Right kidney (tissue), 1 donor: ENCODE measurements around the gene SMYD3.
A peak's percentile ranks its signal among the peaks of the same experiment; 100 is the strongest.

ENCODE experiments used
- DNase-seq: peaks from one replicate; pipeline ENCODE4 v3.0.0-alpha.2; 2016

SMYD3 gene

DNA sequence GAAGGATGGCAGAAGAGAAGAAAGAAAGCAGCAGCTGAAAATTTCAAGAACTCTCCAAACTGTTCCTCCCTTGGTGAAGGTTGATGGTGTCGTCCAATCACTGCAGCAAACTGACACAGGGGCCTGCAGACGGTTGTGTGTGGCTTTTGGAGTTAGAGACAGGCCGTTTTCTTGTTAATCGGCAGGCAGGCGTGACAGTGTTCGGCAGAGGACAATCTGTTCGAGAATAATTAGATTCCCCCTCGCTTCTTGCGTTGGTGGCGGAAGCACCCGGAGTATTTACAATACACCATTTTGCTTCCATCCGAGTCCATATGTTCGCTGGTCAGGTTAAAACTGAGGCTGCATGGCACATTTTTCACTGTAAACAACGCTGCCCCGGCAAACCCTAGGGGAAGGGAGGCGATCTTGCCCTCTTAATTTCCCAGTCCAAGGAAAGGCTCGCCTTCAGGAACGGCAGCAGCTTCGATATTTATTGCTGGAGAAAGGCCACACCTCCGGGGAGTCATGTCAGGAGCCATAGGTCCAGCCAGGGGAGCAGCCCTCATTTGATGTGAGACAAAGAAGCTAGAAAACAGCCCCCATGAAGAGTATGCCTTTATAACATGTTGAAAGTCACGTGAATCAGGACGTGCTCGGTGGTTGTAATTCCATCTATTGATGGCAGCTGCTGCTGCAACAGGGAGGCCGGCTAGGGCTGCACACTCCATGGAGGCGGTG, 360.1 kb downstream of the SMYD3 start:
- no peak for DNase-seq

DNA sequence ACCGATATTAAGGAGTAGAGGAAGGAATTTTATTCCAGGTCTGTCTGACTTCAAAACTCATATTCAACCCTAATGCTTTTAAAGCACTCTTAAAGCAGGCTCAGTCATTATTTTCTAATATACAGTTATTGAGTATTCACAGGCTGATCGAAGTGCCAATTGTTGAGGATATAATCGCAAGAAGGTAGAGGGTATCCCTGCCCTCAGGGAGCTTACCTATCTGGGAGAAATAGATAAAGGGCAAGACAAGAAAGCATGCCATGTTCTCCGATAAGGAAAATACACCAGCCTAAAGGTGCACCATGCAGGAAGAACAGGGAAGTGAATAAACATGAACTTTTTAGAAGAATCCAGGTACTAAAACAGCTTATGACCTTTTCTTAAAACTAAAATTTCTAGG, 361.2 kb downstream of the SMYD3 start:
- DNase-seq: no peak

DNA sequence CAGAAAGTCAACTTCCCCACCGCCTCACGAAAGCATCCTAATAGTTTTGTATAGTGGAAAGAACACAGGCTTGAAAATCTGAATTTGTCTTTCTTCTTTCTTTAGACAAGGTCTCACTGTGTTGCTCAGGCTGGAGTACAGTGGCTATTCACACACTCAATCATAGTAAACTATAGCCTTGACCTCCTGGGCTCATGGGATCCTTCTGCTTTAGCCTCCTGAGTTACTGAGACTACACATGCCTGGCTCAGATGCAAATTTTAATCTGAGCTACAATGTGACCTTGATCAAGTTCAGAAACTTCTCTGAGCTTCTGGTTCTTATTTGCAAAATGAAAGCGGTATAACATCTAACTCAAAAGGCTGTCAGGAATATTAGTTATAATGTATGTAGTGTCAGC, 362.1 kb downstream of the SMYD3 start:
- no peak for DNase-seq

DNA sequence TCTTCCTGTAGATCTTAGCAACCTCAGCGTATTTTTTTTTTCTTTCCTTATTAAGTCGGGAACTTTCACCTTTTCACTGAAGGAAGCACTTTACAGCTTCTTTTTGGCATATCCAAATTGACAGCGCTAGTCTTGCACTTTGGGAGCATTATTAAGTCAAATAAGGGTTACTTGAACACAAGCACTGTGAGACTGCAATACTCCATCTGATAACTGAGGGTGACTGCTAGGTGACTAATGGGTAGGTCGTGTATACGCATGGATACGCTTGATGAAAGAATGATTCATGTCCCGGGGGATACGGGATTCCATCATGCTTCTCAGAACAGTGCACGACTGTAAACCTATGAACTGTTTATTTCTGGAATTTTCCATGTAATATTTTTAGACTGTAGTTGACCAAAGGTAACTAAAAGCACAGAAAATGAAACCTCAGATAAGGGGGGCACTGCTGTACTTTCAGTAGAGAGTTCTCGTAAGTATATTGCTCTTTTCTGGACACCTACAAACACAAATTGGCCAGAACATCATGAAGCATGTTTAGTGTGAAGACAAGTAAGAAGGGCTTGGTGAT, 364.7 kb downstream of the SMYD3 start:
- DNase-seq: no peak

DNA sequence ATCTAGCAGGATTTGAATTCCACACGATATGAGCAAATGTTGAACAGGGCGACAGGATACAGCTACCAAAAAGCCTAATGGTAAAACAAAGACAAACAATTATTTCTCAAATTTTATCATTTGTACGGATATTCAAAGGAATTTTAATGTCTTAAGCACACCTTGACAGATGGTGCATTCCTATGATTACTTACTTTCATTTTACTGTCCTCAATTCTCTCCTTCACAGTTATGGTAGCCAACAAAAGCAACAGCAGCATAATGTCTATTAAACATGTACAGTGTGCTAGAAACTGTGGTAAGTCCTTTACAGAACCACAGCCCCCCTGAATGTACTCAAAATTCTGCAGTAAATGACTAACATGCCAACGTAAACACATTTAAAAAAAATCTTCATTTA, 365.8 kb downstream of the SMYD3 start:
- DNase-seq: no peak

DNA sequence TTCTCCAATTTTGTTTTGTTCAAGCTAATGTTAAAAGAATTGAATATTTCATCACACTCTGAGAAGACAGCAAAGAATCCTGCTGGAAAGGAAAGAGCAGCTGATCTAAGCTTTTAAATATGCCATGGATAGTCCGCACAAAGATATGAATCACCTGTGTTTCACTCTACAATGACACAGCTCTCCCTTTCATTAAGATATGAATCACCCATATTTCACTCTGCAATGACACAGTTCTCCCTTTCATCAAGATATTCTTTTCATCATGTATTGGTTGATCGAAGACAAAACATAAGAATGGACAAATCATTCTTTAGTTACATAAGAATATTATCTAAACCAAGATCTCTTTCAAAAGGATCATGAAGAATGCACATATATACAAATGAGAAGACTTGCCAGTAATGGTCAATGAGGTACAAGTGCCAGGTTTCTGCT, 367.3 kb downstream of the SMYD3 start:
- DNase-seq: no peak

DNA sequence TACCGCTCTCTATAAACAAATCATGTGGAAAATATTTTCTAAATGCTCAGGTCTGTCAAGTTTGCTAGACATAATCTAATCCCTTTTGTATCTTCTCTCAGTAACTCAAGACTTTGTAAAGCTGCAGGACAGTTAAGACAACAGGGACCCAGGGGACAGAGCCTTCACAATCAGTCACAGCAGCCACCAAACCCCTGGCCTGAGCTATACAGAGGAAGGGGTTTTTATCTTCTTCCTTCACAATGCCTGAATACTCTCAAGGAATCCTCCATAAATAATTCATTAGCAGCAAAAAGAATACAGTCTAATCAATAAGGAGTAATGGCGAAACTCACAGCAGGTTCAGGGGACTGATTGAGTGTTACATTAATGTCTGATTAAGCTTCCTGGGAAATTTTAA, 368.3 kb downstream of the SMYD3 start:
- no peak for DNase-seq

DNA sequence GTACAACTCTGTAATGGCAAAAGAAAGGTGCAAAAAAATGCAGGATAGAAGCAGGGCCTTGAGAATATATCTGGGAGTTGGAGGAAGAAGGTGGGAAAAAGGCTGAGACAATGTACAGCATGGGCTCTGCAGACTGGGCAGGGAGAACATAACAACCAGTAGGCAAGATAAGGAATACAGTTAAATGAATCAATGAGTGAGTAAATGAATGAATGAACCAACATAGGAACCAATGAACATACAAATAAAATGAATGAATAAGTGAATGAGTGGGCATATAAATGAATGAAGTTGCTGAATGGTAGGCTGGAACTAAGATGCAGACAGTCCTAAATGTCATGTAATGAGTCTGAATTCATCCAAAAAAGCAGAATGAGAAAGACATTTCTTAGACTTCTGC, 370.6 kb downstream of the SMYD3 start:
- no peak for DNase-seq

DNA sequence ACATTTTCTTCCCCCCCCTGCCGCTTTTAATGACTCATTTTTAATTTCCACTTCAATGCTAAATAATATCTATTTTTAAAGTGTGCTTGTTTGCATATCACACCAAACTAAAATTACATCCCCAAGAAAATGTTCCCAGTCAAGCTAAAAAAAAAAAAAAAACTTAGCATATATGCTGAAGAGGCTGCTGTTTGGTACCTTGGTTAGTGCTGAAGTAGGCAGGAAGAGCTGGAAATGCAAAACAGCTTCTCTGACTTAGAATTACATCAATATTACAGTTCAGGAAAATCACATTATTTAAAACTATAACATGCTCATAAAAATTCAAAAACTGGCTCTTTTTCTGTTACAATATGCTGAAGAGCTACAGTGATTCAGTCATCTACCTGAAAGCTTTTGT, 372.3 kb downstream of the SMYD3 start:
- DNase-seq: no peak

DNA sequence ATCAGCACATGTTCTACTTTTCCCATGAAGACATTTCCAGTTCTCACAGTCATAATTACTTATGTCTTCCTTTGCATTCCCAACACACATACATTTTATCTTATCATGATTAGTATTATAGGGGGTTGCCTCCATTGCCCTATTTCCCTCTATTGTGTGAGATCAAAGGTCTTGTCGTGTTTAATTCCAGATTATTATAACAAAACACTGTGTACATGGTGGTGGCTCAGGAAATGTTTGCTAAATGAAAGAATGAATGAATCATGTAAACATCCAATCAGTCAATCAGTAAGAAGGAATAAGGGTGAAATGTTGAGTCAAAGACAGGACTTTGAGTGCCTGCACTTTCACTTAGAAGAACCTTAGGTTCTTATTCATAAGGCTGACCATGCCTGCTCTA, 376.0 kb downstream of the SMYD3 start:
- no peak for DNase-seq

DNA sequence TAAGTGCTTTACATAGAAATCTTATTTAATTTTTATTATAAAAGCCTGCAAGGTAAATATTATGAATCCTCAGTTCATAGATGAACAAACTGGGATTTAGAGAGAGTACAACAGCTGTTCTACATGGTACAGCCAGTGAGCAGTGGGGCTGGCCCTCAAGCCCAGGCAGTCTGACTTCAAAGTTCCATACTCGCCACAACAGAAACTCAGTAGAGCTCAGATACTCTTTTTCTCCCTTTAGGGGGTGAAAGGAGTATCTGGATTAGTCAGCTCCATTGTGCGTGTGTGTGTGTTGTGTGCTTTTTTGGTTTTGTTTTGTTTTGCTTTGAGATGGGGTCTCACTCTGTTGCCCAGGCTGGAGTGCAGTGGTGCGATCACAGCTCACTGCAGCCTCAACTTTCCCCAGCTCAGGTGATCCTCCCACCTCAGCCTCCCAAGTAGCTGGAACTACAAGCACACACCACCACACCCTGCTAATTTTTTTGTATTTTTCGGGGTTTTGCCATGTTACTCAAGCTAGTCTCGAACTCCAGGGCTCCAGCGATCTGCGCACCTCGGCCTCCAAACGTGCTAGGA, 378.5 kb downstream of the SMYD3 start:
- no peak for DNase-seq

DNA sequence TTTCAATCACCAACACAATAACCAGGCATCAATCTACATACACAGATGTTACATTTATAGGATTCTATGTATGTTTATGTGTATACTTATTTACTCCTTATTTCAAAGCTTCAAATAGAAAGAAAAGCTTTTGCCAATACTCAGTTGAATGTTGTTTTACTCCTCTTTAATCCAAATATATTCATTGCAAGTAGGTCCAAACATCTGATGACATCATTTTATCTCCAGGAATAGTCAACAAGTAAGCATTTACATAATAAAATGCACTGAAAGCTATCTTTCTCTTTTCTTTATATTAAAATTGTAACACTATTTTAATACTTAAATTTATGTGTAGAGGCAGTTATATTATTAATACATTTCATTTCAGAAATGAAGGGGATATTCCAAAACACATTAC, 380.5 kb downstream of the SMYD3 start:
- DNase-seq: no peak

DNA sequence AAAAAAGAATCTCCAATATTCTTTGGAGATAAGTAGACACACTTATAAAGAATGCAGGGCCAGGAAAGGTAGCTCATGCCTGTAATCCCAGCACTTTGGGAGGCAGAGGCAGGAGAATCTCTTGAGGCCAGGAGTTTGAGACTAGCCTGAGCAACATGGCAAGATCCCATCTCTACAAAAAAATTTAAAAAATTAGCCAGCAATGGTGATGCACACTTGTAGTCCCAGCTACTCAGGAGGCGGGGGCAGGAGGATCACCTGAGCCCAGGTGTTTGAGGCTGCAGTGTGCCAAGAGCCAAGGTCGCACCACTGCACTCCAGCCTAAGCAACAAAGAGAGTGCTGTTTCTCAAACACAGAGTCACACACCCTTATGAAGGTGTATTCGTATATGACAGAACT, 385.0 kb downstream of the SMYD3 start:
- DNase-seq: no peak

DNA sequence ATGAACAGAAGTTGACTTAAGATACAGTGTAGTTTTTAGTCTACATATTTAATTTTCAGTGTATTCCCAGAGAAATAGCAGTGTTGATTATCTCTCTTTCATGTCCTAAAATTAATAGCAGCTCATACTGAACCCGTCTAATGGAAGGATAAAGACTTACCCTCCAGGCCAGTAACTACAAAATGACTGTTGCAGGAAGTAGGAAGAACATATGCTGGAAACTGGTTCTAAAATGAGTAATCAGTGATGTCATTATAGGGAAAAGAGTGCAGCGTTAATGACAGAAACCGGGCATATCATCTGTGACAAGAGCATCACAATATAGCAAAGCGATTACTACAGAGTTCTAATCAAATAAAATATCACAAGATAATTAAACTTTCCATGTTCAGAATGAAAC, 385.5 kb downstream of the SMYD3 start:
- no peak for DNase-seq

DNA sequence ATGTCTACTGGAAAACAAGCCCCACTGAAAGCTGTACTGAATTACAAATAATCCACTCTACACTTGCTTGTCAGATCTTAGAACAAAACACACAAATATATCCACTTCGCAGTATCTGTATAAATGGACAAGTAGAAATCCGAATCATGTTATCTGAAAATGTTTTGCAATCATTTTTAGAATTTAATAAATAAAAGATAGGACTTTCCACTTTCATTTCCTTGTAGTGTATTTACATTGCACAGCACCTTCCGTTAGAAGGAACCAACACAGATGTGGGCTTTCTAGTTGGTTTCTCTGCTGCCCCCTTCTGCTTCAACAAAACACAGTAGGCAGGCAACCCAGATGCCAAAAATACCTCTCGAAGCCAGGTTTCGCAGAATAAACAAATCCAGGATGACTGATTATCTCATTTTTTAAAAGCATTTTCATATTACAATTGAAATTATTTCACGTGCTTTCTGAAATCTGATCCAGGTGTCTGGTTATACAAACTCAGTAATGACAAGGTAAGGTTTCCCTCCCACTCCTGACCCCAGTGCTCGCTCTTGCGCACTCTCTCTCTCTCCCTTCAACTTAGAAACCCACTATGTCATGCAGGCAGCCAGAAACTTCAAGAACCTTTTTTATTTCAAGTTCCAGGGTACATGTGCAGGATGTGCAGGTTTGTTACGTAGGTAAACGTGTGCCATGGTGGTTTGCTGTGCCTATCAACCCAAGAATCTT, 389.9 kb downstream of the SMYD3 start:
- DNase-seq: peak; percentile 38

DNA sequence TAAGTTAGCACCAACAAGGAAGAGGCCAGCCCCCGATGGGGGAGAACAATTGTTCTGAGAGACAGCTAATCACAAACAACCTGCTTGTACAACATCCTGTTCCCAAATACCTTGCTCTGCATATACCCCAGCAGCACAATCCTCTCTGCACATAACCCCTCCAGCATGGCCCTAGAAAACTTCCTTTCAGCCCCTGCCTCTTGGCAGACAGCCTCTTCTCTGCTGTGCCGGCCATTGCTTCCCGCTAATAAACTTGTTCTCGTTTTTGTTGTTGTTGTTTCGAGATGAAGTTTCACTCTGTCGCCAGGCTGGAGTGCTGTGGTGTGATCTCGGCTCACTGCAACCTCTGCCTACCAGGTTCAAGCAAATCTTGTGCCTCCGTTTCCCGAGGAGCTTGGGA, 392.7 kb downstream of the SMYD3 start:
- no peak for DNase-seq

DNA sequence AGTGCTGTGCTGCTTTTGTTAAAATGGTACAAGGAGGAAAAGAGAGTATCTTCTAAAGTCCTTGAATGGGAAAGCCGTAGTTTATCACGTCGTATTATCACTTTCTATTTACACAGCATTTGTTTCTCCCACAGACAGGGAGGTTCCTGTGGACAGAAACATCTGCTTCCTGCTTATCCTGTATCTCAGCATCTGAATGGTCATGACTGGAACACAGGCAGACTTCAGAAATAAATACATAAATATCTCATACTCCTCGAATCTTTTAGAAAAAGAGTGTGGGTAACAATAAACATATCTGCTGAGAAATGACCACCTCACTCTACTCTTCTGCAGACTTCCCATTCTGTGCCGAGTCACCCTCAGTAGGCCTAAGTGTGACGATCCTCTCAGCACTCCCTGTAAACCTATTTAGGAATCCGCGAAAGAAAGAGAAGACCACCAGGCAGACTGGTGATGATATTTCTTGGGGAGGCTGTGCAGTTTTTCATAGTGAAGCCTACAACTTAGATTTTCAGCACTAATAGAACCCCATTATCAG, 393.5 kb downstream of the SMYD3 start:
- no peak for DNase-seq

DNA sequence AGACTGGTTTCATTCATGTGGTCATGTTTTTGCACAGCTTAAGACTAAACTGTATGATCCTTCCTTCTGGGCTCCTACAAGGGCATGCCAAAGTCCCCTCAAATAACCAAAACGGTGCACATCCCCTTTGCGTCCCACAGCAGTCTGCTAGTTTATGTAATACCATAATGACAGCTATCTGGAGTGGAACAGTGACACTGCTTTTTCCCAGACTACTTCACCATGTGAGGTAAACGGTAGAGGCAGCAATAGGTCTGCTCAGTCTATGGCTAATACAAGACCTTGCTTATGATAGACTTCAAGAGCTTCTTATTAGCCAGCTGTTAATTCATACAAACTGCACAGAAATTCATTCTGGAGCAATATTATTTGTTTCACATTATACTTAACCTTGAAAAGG, 395.5 kb downstream of the SMYD3 start:
- no peak for DNase-seq

DNA sequence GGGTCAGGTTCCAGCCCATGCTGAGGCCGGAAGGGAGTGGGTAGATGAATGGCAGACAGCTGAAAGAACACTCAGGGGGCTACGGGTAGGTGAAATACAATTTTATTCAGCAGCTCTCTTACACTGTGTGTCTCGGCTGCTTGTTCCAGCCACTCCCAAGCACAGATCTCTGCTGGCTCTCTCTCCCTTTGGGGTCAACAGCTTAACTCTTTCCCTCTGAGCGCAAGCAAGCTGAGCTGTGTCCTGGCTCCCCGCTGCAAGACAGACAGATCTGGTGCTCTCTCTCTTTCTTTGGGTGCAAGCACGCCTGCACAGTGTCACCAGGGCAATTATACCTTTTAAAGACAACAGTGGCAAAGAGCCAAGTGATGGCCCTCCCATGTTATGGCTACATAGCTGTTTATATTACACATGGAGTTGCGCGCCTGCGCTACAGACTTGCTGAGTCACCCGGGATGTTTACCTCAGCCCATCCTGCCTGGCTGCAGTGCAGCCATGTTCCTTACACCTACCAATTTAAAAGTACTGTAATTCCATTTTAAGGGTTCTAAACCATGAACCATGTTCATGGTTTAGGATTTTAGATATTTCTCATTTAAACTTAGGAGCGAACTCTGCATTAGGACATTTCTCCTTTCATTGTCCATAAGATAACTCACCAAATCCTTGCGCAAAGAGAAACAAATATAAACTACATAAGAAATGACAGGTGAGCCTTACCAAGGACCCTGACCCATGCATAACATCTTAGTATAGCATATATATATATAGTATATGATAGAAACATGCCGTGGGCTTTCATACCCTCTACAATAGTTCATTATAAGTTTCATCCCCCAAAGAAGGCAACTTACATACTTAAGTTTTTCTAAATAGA, 396.5 kb downstream of the SMYD3 start:
- DNase-seq: no peak

DNA sequence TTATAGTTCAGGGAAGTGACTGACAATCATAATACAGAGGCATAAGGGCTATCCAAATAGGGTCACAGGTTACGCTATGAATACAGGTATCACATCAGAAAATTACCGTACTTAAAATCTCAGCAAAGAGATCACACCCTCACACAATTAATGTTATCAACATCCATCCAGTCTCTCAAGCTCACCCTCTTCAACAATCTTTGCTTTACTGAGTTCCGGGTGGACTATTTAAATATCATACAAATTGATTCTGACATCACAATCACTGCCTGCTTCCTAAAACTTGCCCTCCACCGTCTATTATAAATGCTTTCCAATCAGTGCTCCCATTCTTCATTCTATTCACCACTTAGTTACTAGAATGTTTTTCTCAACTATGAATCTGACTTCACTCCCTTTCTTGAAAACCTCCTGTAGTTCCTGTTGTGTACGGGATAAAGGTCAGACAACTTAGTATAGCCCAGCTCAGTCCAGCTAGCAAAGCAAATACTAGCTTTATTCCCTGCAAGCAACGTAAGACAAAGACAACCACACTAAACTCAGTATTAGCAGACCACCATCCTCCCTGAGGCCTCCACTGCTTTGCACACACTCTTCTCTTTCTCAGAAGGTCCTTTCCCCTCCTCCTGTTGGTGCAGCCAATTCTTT, 398.7 kb downstream of the SMYD3 start:
- DNase-seq: no peak

DNA sequence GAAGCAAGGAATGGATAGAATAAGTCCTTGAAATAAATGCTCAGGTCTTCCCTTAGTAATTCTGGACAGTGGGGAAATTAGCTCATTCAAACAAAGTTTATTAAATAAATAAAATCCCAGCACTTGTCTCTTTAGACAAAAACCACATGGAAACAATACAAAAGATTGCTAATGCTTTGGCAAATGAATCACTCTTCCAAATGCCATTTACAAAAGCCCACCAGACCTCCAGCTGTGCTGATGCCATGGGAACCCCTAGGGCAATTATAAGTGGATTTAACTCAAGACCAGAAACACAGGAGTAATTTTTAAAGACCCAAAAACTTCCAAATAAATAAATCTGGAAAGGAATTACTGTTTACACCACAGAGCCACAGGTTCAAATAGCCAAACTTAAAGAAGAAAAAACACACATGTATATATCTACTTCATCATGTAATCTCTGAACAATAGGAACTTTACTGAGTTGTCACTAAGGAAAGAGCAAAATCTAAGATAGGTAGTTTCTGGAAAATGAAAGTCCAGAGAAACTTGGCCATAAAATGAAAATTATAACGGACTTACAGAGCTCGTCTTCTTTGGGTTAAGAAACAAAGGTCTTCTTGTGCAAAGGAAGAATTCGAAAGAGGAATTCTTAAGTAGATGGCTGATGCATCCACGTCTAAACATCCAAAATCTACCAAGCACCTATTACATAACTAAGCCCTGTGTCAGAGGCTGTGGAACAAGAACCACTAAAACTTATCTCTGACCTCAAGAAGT, 399.4 kb downstream of the SMYD3 start:
- DNase-seq: no peak
